Measurements from ENCODE around the gene CPNE4.

DNA sequence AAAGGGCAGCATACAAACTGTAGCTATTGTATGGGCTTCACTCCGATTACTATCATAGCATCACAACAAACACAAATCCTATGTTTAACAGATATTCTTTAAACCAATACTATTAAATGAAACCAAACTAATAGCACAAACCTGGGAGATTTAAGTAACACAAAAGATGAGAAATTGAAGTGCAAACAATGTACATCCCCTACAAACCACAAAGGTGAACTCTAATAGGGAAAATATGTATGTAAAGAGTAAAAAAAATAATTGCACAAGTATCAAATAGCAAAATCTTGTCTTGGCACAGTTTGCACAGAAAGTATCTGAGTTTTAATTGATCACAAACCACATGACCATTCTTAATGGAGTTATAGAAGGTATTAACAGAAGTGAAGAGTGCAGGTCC lies 138.5 kb downstream of the CPNE4 start:
- TF ChIP-seq, protein P1, sequence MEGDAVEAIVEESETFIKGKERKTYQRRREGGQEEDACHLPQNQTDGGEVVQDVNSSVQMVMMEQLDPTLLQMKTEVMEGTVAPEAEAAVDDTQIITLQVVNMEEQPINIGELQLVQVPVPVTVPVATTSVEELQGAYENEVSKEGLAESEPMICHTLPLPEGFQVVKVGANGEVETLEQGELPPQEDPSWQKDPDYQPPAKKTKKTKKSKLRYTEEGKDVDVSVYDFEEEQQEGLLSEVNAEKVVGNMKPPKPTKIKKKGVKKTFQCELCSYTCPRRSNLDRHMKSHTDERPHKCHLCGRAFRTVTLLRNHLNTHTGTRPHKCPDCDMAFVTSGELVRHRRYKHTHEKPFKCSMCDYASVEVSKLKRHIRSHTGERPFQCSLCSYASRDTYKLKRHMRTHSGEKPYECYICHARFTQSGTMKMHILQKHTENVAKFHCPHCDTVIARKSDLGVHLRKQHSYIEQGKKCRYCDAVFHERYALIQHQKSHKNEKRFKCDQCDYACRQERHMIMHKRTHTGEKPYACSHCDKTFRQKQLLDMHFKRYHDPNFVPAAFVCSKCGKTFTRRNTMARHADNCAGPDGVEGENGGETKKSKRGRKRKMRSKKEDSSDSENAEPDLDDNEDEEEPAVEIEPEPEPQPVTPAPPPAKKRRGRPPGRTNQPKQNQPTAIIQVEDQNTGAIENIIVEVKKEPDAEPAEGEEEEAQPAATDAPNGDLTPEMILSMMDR (IDR thresholded peaks at IDR 0.05): no peak
- no peak for TF ChIP-seq POLR2A (IDR thresholded peaks at IDR 0.05)

Measured in stomach (tissue), 4 donors.